GF-D8 (cell line): ENCODE results near the gene MYORG.

ENCODE experiments used
- DNase-seq: peaks from one replicate; lab custom pipeline; 2025; lab: John Stamatoyannopoulos, UW

MYORG gene

GRCh38 chr9:34384368-34385165, 7.9 kb upstream of the MYORG start:
- DNase-seq: no peak

- DNase-seq: no peak
These were observed 7.2 kb upstream of the MYORG start for GRCh38 chr9:34383904-34384303.

DNA sequence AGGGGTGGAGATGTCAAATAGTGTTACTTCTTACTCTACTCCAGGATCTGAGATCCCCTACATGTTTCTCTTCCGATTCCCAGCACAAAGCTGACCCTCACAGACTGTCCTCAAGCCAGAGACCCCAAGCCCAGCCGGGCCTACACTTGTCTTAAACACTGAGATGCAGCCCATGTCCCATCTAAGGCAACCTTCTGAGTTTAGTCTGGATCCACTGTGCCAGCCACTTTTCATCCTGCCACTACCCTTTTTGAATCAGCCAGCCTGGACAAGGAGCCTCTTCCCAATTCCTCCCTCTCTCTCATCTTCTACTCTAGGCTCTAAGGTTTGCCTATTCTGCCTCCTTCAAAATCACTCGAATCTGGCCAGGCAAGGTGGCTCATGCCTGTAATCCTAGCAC, 6.2 kb upstream of the MYORG start:
- no peak for DNase-seq

GRCh38 chr9:34382054-34382453, 5.4 kb upstream of the MYORG start:
- DNase-seq: no peak

DNA sequence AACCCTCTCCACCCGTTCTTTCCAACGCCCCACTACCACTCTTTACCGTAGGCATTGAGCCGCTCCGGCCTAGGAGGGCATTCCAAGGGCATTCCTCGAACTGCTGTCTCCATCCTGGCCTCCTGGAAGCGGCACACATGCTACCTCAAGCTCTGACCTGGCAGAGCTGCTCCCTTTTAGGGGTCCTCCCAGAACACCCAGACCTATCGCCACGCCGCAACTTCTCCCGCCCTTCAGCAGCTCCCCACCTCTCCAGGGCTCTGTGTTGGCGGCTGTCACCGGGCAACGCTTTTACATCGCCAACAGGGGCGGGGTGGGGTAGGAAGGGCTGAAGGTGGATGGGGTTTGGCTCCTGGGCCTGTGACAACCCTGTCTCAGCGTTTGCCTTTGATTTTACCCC, 4.6 kb upstream of the MYORG start:
- no peak for DNase-seq

DNA sequence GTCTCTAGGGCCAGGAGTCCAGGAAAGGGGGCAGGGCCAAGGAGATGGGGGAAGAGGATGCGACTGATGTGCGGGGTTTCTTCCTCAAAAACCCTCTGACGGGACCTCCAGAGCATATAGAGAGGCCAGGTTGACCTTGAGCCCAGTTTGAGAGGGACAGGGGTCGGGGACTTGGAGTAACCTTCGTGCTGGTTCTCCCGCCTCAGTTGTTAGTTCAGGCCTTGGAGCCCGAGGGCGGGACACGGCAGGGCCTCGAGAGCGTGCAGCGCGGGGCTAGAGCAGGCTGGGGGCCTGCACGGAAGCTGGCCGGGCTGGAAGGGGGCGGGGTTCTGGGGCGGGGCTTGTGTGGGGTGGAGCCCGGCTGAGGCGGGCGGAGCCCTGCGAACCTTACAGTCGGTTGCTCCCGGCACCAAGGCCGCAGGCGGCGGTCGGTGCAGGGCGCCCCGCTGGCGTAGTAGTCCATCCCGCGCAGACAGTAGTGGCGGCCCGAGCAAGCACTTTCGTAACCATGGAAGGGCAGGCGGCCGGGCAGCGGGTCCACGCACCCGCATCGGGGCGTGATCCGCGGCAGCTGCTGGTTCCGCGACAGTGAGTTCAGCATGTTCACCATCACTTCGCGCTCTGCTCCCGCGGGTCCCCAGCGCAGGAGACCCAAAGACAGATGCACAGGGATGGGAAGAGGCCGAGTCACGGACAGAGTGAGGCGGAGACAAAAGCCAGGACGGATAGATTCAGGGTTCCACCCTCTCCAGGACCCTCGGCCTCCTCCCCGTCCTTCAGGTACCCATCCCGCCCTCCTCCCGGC, 4.0 kb upstream of the MYORG start:
- DNase-seq: peak; percentile 61

DNA sequence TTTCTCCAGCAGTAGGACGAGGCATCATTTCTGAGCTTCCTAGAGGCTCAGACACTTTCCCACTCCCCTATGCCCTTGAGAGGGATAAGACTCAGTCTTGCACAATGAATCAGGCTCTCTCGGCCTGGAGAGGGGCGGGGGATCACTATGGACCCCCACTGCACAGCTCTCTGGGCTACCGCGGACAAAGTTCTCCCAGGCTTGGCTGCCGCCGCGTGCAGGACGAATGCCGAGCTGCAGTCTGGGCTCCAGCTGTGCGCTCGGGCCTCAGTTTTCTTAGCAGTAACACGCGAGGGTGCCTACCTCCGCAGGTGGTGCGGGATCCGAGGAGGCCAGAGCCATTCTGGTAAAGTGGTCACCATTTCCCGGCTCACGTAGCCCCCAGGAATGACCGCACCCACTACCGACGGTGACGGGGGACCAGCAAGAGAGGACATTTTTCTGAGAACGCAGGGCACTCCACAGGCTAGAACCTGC, 3.4 kb upstream of the MYORG start:
- DNase-seq: no peak

- peak; percentile 63 for DNase-seq
These were observed 2.8 kb upstream of the MYORG start for GRCh38 chr9:34379334-34380033.

DNA sequence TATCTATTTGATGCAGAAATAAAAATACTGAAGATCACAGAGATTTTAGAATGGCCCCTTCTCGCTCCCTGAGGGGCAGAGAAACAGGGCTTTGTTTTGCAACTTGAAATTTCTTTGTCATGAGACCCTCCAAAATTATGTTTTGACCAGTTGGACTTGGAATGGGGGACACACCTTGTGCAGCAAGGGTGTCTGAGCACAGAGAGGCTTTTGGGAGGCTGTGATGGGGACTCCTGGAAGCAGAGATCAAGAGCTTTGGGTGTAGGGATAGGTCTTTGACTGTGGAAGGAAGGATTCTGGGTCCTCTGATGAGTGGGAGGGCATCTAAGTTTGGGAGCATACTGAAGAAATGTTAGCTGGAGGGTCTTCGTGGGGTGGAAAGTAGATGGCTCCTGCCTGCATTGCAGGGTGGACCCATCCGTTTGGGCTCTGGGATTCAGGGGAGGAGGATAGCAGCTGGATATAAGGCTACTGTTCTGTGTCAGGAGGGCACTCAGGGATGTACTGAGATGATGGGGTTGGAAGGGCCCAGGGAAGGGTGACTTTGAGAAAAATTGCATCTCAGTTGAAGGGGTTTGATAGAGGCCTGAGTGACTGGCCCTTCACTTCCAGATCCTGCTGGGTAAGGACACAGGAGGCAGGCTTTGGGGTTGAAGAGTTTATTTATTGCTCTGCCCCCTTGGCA, 1.8 kb upstream of the MYORG start:
- DNase-seq: no peak

- DNase-seq: no peak
These were observed 677 bp upstream of the MYORG start for GRCh38 chr9:34377404-34377746.

GRCh38 chr9:34375901-34376595, 650 bp downstream of the MYORG start:
- no peak for DNase-seq

- DNase-seq: no peak
These were observed 1.7 kb downstream of the MYORG start for GRCh38 chr9:34374905-34375552.

GRCh38 chr9:34374339-34374738, 2.4 kb downstream of the MYORG start:
- no peak for DNase-seq

GRCh38 chr9:34373749-34374148, 2.9 kb downstream of the MYORG start:
- no peak for DNase-seq

DNA sequence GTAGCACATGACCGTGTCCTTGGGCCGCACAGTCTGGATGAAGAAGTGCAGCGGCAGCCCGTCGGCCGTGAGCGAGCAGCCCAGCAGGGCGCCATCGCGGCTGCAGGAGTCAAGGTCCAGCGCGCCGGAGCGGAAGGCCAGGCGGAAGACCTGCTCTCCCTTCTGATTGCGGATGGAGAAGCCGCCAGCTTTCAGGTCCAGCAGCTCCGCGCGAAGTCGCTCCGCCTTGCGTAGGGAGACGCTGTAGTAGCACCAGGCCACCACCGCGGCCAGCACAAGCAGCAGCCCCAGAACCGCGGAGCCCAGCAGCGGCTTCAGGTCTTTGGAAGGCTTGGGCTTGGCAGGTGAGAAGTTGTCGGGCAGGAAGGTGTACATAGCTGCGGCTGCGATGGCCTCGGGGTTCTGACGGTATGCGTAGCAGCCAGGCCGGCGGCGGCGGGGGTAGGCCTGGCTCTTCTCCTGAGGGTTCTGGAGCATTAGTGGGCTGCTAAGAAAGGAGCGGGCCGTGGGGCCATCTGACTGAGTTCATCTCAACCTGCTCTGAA, 4.2 kb downstream of the MYORG start:
- DNase-seq: no peak

- DNase-seq: no peak
These were observed 4.7 kb downstream of the MYORG start for GRCh38 chr9:34371886-34372466.

- no peak for DNase-seq
These were observed 5.5 kb downstream of the MYORG start for GRCh38 chr9:34370970-34371880.

DNA sequence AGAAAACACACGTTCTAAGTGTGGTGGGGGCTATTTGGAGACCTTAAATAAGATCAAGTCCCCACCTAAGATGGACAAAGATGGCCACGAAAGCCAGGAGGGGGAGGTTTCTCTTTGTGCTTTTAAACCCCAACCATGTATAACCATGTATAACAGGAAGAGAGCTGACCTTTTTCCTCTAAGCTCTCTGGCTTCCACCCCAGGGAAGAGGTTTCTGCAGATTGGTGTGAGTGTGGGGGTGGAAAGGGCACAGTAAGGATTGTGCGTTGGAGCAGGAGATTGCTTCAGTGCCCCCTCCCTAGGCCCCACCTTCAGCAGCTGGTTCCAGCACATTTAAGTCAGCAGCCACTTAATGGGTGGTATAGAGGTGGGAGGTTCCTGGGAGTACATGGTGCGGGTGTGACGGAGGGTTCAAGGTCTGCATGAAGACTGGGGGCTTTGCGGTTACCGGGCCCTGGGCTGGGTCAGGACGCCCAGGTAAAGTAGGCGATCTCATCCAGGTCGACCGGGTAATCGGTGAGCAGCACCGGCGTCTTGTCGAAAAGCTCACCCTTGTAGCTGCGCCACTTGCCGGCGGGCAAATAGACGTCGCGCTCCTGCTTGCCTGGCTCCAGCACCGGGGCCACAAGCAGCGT, 6.2 kb downstream of the MYORG start:
- DNase-seq: no peak

GRCh38 chr9:34369636-34370035, 7.1 kb downstream of the MYORG start:
- DNase-seq: no peak
